HepG2 (cell line): Measurements from ENCODE around the gene FAM43A. TPM values are rescaled to one million over a fixed set of nuclear protein-coding genes. Genes with fewer than 3 reads are reported as not detected.

Experiments
- ARNT2 ChIP-seq: sonication (generic); formaldehyde crosslinking; IDR thresholded peaks from 2 replicates; pipeline ENCODE4 v1.8.0; 2022; ENCODE audit warnings: mild to moderate bottlenecking, low read depth, missing genetic modification reagents, moderate library complexity
- ATF6 ChIP-seq: sonication (generic); formaldehyde crosslinking; conservative IDR thresholded peaks from 2 replicates; pipeline ENCODE4 v1.4.0; 2020; ENCODE audit warnings: missing genetic modification reagents
- DMAP1 ChIP-seq: IDR thresholded peaks from 2 replicates; pipeline ENCODE4 v1.6.1; 2016
- ELF1 ChIP-seq: sonication (generic); formaldehyde crosslinking; IDR thresholded peaks from 2 replicates; pipeline ENCODE4 v1.4.0; 2020; ENCODE audit warnings: missing genetic modification reagents
- GATAD2A ChIP-seq: IDR thresholded peaks from 2 replicates; pipeline ENCODE4 v1.6.1; 2016
- HOXD1 ChIP-seq: sonication (generic); formaldehyde crosslinking; IDR thresholded peaks from 2 replicates; pipeline ENCODE4 v1.5.0; 2020; ENCODE audit warnings: missing genetic modification reagents
- IRF9 ChIP-seq: sonication (generic); formaldehyde crosslinking; IDR thresholded peaks from 2 replicates; pipeline ENCODE4 v1.8.0; 2022; ENCODE audit warnings: missing genetic modification reagents, mild to moderate bottlenecking, borderline replicate concordance
- KDM2A ChIP-seq: sonication (generic); formaldehyde crosslinking; IDR thresholded peaks from 2 replicates; pipeline ENCODE4 v1.4.0; 2020; ENCODE audit warnings: low read depth, missing genetic modification reagents, borderline replicate concordance
- MYNN ChIP-seq: sonication (generic); formaldehyde crosslinking; IDR thresholded peaks from 2 replicates; pipeline ENCODE4 v1.4.0; 2020; ENCODE audit warnings: mild to moderate bottlenecking, low read depth, missing genetic modification reagents
- RELA ChIP-seq: sonication (generic); formaldehyde crosslinking; IDR thresholded peaks from 2 replicates; pipeline ENCODE4 v1.4.0; 2020; ENCODE audit warnings: missing genetic modification reagents
- SIN3A ChIP-seq: IDR thresholded peaks from 2 replicates; pipeline ENCODE4 v1.6.1; 2011; ENCODE audit warnings: low read depth, mild to moderate bottlenecking, control low read depth, low read length, borderline replicate concordance
- THAP8 ChIP-seq: sonication (generic); formaldehyde crosslinking; IDR thresholded peaks from 2 replicates; pipeline ENCODE4 v1.5.1; 2020; ENCODE audit warnings: missing genetic modification reagents, mild to moderate bottlenecking, borderline replicate concordance
- TOPORS ChIP-seq: sonication (generic); formaldehyde crosslinking; IDR thresholded peaks from 2 replicates; pipeline ENCODE4 v1.8.0; 2023; ENCODE audit warnings: mild to moderate bottlenecking, missing genetic modification reagents
- ZBTB37 ChIP-seq: sonication (generic); formaldehyde crosslinking; IDR thresholded peaks from 2 replicates; pipeline ENCODE4 v1.4.0; 2020; ENCODE audit warnings: mild to moderate bottlenecking, missing genetic modification reagents
- ZKSCAN8 ChIP-seq: IDR thresholded peaks from 2 replicates; pipeline ENCODE4 v1.6.1; 2016; ENCODE audit warnings: borderline replicate concordance, missing genetic modification reagents, missing compliant biosample characterization
- ZNF432 ChIP-seq: sonication (generic); formaldehyde crosslinking; IDR thresholded peaks from 2 replicates; pipeline ENCODE4 v1.5.0; 2020; ENCODE audit warnings: missing genetic modification reagents, mild to moderate bottlenecking, borderline replicate concordance
- ZNF558 ChIP-seq: sonication (generic); formaldehyde crosslinking; IDR thresholded peaks from 2 replicates; pipeline ENCODE4 v1.9.0; 2022; ENCODE audit warnings: mild to moderate bottlenecking, missing genetic modification reagents, borderline replicate concordance
- polyA plus RNA-seq, 8 experiments: library from polyadenylated mRNA; depleted of rRNA in 3 of 8; stranded (reverse) in 7 of 8; unstranded in 1 of 8; fragments of >200 nt; fragmentation: Illumina TruSeq in 4 of 8; extraction: Trizol in 4 of 8; gene quantifications; 2 replicates each; pipeline versions ENCODE4 v1.2.1 to v1.2.3, GENCODE V29; 2011 to 2016; ENCODE audit warnings: low read depth in 4 of 8, missing spikeins in 1 of 8, mixed read lengths in 1 of 8; ENCODE audit not compliant: insufficient read depth in 1 of 8
- total RNA-seq, 5 experiments: library from RNA; depleted of rRNA; stranded (reverse); fragments of >200 nt; fragmentation: Illumina TruSeq; extraction: Trizol; gene quantifications; 2 replicates each; pipeline ENCODE4 v1.2.3, GENCODE V29; 2016; ENCODE audit warnings: low read depth in 1 of 5
- TF ChIP-seq, protein P1 (sequence below): sonication (generic); formaldehyde crosslinking; IDR thresholded peaks from 2 replicates; pipeline ENCODE4 v1.9.0; 2021; ENCODE audit warnings: missing genetic modification reagents, mild to moderate bottlenecking, borderline replicate concordance
- TF ChIP-seq, protein P2 (sequence below): fragments of 450-650 bp; IDR thresholded peaks from 2 replicates; pipeline ENCODE4 v1.6.1; 2017; ENCODE audit warnings: mild to moderate bottlenecking

The FAM43A gene
- total and polyA plus RNA-seq, 2 of the 13 experiments (the other 11 are each of a cell fraction or from before 2014, with no cell fraction given), result 0.91 to 1.8 TPM

DNA sequence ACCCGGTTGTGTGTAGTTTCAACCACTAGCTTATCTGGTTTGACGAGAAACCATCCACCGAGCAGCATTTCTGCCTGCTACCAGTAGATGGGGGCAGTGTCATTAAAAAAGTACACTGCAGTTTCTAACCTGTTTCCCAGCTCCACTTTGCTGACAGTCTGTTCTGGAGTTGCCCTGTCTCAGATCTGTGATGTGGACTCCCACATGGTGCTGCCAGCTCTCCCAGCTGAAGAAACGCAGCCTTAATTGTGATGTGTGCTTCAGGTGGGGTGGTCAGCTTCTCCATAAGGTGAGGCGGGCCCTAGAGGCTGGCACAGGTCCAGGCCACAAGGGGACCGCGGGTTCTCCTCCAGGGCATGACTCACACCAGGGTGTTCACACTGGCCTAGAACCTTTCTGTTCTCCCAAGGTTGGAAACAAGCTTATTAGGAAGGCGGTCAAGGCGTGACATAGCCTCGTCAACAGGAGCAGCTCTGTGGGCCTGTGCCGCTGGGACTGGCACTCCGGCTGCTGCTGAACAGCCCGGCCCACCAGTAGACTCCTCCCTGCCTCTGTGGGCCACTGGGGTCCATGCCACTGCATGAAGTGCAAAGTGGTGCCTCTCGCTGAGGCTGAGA, 2.9 kb upstream of the FAM43A start (continued):
- TF ChIP-seq, protein P1, sequence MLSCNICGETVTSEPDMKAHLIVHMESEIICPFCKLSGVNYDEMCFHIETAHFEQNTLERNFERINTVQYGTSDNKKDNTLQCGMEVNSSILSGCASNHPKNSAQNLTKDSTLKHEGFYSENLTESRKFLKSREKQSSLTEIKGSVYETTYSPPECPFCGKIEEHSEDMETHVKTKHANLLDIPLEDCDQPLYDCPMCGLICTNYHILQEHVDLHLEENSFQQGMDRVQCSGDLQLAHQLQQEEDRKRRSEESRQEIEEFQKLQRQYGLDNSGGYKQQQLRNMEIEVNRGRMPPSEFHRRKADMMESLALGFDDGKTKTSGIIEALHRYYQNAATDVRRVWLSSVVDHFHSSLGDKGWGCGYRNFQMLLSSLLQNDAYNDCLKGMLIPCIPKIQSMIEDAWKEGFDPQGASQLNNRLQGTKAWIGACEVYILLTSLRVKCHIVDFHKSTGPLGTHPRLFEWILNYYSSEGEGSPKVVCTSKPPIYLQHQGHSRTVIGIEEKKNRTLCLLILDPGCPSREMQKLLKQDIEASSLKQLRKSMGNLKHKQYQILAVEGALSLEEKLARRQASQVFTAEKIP (CRISPR knock-in tag), result no peak
- no peak; the same call in 1 of the 2 replicates for TF ChIP-seq KDM2A (CRISPR knock-in tag)
- TF ChIP-seq SIN3A, result no peak
- TF ChIP-seq TOPORS, result no peak
- TF ChIP-seq ELF1 (CRISPR knock-in tag), result no peak
- TF ChIP-seq THAP8 (CRISPR knock-in tag), result no peak
- TF ChIP-seq GATAD2A (CRISPR knock-in tag), result peak; percentile 56; the same call in 1 of the 2 replicates
- no peak for TF ChIP-seq ZNF558 (CRISPR knock-in tag)
- no peak for TF ChIP-seq ZBTB37 (CRISPR knock-in tag)
- no peak for TF ChIP-seq ATF6
- no peak for TF ChIP-seq DMAP1 (CRISPR knock-in tag)
- TF ChIP-seq IRF9, result no peak
- TF ChIP-seq ZNF432, result no peak
- no peak for TF ChIP-seq ZKSCAN8 (CRISPR knock-in tag)
- TF ChIP-seq MYNN (CRISPR knock-in tag), result no peak
- no peak for TF ChIP-seq ARNT2
- no peak for TF ChIP-seq RELA
- TF ChIP-seq, protein P2, sequence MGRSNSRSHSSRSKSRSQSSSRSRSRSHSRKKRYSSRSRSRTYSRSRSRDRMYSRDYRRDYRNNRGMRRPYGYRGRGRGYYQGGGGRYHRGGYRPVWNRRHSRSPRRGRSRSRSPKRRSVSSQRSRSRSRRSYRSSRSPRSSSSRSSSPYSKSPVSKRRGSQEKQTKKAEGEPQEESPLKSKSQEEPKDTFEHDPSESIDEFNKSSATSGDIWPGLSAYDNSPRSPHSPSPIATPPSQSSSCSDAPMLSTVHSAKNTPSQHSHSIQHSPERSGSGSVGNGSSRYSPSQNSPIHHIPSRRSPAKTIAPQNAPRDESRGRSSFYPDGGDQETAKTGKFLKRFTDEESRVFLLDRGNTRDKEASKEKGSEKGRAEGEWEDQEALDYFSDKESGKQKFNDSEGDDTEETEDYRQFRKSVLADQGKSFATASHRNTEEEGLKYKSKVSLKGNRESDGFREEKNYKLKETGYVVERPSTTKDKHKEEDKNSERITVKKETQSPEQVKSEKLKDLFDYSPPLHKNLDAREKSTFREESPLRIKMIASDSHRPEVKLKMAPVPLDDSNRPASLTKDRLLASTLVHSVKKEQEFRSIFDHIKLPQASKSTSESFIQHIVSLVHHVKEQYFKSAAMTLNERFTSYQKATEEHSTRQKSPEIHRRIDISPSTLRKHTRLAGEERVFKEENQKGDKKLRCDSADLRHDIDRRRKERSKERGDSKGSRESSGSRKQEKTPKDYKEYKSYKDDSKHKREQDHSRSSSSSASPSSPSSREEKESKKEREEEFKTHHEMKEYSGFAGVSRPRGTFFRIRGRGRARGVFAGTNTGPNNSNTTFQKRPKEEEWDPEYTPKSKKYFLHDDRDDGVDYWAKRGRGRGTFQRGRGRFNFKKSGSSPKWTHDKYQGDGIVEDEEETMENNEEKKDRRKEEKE, result no peak
- TF ChIP-seq HOXD1 (CRISPR knock-in tag), result no peak
